NB4 (cell line): ENCODE measurements around the gene CNTD1.

ENCODE experiments used
- POLR2A ChIP-seq: IDR thresholded peaks from 2 replicates; pipeline ENCODE4 v1.6.1; 2011; ENCODE audit warnings: mild to moderate bottlenecking; ENCODE audit not compliant: insufficient read length; ENCODE audit errors: extremely low read depth
- TF ChIP-seq, protein P1 (sequence below): IDR thresholded peaks from one replicate; pipeline ENCODE4 v1.5.1; 2012; ENCODE audit warnings: low read depth, low read length
- TF ChIP-seq, protein P2 (sequence below): IDR thresholded peaks from 2 replicates; pipeline ENCODE4 v1.6.1; 2011; ENCODE audit warnings: low read depth, low read length

- TF ChIP-seq, protein P1, sequence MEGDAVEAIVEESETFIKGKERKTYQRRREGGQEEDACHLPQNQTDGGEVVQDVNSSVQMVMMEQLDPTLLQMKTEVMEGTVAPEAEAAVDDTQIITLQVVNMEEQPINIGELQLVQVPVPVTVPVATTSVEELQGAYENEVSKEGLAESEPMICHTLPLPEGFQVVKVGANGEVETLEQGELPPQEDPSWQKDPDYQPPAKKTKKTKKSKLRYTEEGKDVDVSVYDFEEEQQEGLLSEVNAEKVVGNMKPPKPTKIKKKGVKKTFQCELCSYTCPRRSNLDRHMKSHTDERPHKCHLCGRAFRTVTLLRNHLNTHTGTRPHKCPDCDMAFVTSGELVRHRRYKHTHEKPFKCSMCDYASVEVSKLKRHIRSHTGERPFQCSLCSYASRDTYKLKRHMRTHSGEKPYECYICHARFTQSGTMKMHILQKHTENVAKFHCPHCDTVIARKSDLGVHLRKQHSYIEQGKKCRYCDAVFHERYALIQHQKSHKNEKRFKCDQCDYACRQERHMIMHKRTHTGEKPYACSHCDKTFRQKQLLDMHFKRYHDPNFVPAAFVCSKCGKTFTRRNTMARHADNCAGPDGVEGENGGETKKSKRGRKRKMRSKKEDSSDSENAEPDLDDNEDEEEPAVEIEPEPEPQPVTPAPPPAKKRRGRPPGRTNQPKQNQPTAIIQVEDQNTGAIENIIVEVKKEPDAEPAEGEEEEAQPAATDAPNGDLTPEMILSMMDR = no peak
- TF ChIP-seq, protein P2, sequence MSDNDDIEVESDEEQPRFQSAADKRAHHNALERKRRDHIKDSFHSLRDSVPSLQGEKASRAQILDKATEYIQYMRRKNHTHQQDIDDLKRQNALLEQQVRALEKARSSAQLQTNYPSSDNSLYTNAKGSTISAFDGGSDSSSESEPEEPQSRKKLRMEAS = no peak
- TF ChIP-seq POLR2A = no peak
Measured at GRCh38 chr17:42784811-42785592, 13.7 kb upstream of the CNTD1 start.
